HepG2 (cell line): ENCODE measurements around the gene CD83. TPM values are rescaled to one million over a fixed set of nuclear protein-coding genes. Genes with fewer than 3 reads are reported as not detected.

ENCODE experiments used
- KMT2B ChIP-seq: IDR thresholded peaks from 2 replicates; pipeline ENCODE4 v1.6.1; 2016; ENCODE audit warnings: missing genetic modification reagents, missing compliant biosample characterization
- RAD21 ChIP-seq: fragments of 450-650 bp; formaldehyde crosslinking; IDR thresholded peaks from 2 replicates; pipeline ENCODE4 v1.5.0; 2020; ENCODE audit warnings: mild to moderate bottlenecking
- TEAD2 ChIP-seq: sonication (generic); formaldehyde crosslinking; IDR thresholded peaks from 2 replicates; pipeline ENCODE4 v1.9.0; 2021; ENCODE audit warnings: missing genetic modification reagents
- ZNF136 ChIP-seq: sonication (generic); formaldehyde crosslinking; IDR thresholded peaks from 2 replicates; pipeline ENCODE4 v1.8.1; 2022; ENCODE audit warnings: low read depth, mild to moderate bottlenecking, moderate library complexity, missing genetic modification reagents
- ZNF33A ChIP-seq: sonication (generic); formaldehyde crosslinking; IDR thresholded peaks from 2 replicates; pipeline ENCODE4 v1.5.1; 2020; ENCODE audit warnings: missing genetic modification reagents, mild to moderate bottlenecking, moderate library complexity, borderline replicate concordance
- ZNF563 ChIP-seq: sonication (generic); formaldehyde crosslinking; IDR thresholded peaks from 2 replicates; pipeline ENCODE4 v1.8.0; 2022; ENCODE audit warnings: mild to moderate bottlenecking, moderate library complexity, missing genetic modification reagents
- ZNF746 ChIP-seq: sonication (generic); formaldehyde crosslinking; IDR thresholded peaks from 2 replicates; pipeline ENCODE4 v1.8.0; 2022; ENCODE audit warnings: mild to moderate bottlenecking, missing genetic modification reagents
- ZNF747 ChIP-seq: sonication (generic); formaldehyde crosslinking; IDR thresholded peaks from 2 replicates; pipeline ENCODE4 v1.8.1; 2023; ENCODE audit warnings: missing genetic modification reagents, mild to moderate bottlenecking, borderline replicate concordance
- polyA plus RNA-seq, 8 experiments: library from polyadenylated mRNA; depleted of rRNA in 3 of 8; stranded (reverse) in 7 of 8; unstranded in 1 of 8; fragments of >200 nt; fragmentation: Illumina TruSeq in 4 of 8; extraction: Trizol in 4 of 8; gene quantifications; 2 replicates each; pipeline versions ENCODE4 v1.2.1 to v1.2.3, GENCODE V29; 2011 to 2016; ENCODE audit warnings: low read depth in 4 of 8, missing spikeins in 1 of 8, mixed read lengths in 1 of 8; ENCODE audit not compliant: insufficient read depth in 1 of 8
- total RNA-seq, 5 experiments: library from RNA; depleted of rRNA; stranded (reverse); fragments of >200 nt; fragmentation: Illumina TruSeq; extraction: Trizol; gene quantifications; 2 replicates each; pipeline ENCODE4 v1.2.3, GENCODE V29; 2016; ENCODE audit warnings: low read depth in 1 of 5
- TF ChIP-seq, protein P1 (sequence below): sonication (generic); formaldehyde crosslinking; IDR thresholded peaks from 2 replicates; pipeline ENCODE4 v1.4.0; 2020; ENCODE audit warnings: missing genetic modification reagents, borderline replicate concordance

The CD83 gene
- total and polyA plus RNA-seq, 2 of the 13 experiments (the other 11 are each of a cell fraction or from before 2014, with no cell fraction given), result 0.46 to 2.3 TPM

DNA sequence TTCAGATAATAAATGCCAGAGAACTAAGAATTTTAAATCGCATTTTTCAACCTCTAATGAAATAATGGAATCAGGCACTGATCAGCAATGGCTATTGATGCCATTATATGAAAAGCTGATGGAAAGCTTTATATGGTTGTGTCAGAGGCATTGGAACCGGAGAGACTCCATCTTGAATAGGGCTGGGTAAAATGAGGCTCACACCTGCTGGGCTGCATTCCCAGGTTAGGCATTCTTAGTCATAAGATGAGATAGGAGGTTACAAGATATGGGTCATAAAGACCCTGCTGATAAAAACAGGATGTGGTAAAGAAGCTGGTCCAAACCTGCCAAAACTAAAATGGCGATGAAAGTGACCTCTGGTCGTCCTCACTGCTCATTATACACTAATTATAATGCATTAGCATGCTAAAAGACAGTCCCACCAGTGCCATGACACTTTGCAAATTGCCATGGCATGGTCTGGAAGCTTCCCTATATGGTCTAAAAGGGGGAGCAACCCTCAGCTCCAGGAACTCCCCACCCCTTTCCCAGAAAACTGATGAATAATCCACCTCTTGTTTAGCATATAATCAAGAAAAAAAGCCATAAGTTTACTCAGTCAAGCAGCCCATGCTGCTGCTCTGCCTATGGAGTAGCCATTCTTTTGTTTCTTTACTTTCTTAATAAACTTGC is 40.2 kb upstream of the CD83 start (continued):
- TF ChIP-seq, protein P1, sequence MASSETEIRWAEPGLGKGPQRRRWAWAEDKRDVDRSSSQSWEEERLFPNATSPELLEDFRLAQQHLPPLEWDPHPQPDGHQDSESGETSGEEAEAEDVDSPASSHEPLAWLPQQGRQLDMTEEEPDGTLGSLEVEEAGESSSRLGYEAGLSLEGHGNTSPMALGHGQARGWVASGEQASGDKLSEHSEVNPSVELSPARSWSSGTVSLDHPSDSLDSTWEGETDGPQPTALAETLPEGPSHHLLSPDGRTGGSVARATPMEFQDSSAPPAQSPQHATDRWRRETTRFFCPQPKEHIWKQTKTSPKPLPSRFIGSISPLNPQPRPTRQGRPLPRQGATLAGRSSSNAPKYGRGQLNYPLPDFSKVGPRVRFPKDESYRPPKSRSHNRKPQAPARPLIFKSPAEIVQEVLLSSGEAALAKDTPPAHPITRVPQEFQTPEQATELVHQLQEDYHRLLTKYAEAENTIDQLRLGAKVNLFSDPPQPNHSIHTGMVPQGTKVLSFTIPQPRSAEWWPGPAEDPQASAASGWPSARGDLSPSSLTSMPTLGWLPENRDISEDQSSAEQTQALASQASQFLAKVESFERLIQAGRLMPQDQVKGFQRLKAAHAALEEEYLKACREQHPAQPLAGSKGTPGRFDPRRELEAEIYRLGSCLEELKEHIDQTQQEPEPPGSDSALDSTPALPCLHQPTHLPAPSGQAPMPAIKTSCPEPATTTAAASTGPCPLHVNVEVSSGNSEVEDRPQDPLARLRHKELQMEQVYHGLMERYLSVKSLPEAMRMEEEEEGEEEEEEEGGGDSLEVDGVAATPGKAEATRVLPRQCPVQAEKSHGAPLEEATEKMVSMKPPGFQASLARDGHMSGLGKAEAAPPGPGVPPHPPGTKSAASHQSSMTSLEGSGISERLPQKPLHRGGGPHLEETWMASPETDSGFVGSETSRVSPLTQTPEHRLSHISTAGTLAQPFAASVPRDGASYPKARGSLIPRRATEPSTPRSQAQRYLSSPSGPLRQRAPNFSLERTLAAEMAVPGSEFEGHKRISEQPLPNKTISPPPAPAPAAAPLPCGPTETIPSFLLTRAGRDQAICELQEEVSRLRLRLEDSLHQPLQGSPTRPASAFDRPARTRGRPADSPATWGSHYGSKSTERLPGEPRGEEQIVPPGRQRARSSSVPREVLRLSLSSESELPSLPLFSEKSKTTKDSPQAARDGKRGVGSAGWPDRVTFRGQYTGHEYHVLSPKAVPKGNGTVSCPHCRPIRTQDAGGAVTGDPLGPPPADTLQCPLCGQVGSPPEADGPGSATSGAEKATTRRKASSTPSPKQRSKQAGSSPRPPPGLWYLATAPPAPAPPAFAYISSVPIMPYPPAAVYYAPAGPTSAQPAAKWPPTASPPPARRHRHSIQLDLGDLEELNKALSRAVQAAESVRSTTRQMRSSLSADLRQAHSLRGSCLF (CRISPR knock-in tag), result no peak
- TF ChIP-seq TEAD2 (no peak), ZNF746 (CRISPR knock-in tag) (no peak), ZNF136 (CRISPR knock-in tag) (no peak), ZNF563 (no peak), KMT2B (CRISPR knock-in tag) (no peak), RAD21 (no peak), ZNF747 (CRISPR knock-in tag) (no peak), ZNF33A (no peak)
- TF ChIP-seq, all 625 proteins: peak for 0
